Lower leg skin (tissue), 4 donors: ENCODE data around the gene PAXX. TPM values are rescaled to one million over a fixed set of nuclear protein-coding genes. Genes with fewer than 3 reads are reported as not detected.

ENCODE experiments used
- DNase-seq, 2 donors: peaks; one replicate each; pipeline ENCODE4 v3.0.0-alpha.2; 2019; ENCODE audit warnings: low spot score in 2 of 2
- H3K4me3 ChIP-seq: fragments of 200-600 bp; sonication (generic); 2 replicates; pipeline ENCODE4 v1.5.1; 2017; ENCODE audit warnings: mild to moderate bottlenecking, low read depth; ENCODE audit not compliant: poor library complexity, severe bottlenecking
- CTCF ChIP-seq, 3 donors: fragments of 450-650 bp; IDR thresholded peaks; one replicate each; pipeline ENCODE4 v1.5.1; 2016; ENCODE audit warnings: antibody characterized with exemption in 3 of 3, mild to moderate bottlenecking in 3 of 3, moderate library complexity in 2 of 3
- POLR2A ChIP-seq, 2 donors: fragments of 450-650 bp; IDR thresholded peaks; one replicate each; pipeline ENCODE4 v1.6.1; 2016 to 2017; ENCODE audit warnings: antibody characterized with exemption in 2 of 2, mild to moderate bottlenecking in 1 of 2, moderate library complexity in 1 of 2
- WGBS, 2 donors: methylation state at CpG; one replicate each; pipeline ENCODE4 v1.1.5; 2018; 5-methylcytosine and 5-hydroxymethylcytosine counted together
- intact Hi-C: fragments of 100-400 bp; cut with DNase I; formaldehyde crosslinking; loops from one replicate; pipeline ENCODE4 v1.15.0; 2023; ENCODE audit warnings: low total_unique reads
- total RNA-seq, 4 donors: library from RNA; depleted of rRNA; stranded (reverse); fragments of >200 nt; gene quantifications; one replicate each; pipeline ENCODE4 v1.1.0, GENCODE V29; 2016

Gene PAXX
- total RNA-seq, 4 donors from 2014 or later: 38.7 to 75.8 (median 58.2) TPM

DNA sequence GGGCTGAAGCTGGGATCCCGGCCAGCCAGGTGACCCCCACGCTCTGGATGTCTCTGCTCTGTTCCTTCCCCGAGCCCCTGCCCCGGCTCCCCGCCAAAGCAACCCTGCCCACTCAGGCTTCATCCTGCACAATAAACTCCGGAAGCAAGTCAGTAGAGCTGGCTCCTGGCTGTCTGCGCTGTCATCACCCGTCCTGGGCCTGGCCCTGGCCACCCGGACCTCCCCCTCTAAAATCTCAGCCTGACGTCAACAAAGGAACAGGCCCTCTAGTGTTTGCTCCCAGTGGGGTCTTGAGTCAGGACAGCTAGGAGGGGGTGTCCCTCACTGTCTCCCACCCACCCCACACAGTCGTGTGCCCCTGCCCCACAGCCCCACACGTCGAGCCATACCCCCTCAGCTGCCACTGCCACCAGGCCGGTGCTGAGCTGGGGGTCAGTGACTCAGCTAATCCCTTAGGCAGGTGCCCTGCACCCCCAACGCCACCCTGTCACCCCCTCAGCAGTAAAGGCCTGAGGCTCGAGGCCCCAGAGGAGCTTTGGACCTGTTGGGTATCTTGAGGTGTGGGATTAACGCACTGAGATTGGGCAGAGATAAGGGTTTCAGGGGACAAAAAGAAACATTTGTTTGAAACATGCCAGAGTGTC lies 10.5 kb upstream of the PAXX start:
- no peak for TF ChIP-seq CTCF (IDR thresholded peaks at IDR 0.05)
- no peak for TF ChIP-seq POLR2A (IDR thresholded peaks at IDR 0.05)
- H3K4me3 ChIP-seq: no peak overlapping the region
- 78 to 82% methylated on average over 14 to 16 of the region's 17 CpGs for WGBS, 2 donors
- intact Hi-C loops: no loop called here
- no peak for DNase-seq

GRCh38 chr9:136982232-136983051 lies 9.8 kb upstream of the PAXX start, which contains the start of gene LCNL1:
LCNL1 (plus strand) TSS chr9:136982993; CDS start chr9:136983587, 594 bp downstream.
- no peak for DNase-seq

GRCh38 chr9:136983167-136983566 lies 9.1 kb upstream of the PAXX start:
- intact Hi-C loops: no loop called here
- DNase-seq: no peak
- WGBS, 2 donors: 81 to 86% methylated on average over 7 to 9 of the region's 9 CpGs
- no peak overlapping the region for H3K4me3 ChIP-seq
- TF ChIP-seq CTCF (IDR thresholded peaks at IDR 0.05): no peak
- no peak for TF ChIP-seq POLR2A (IDR thresholded peaks at IDR 0.05)

More at GRCh38 chr9:136982232-136983051, 9.8 kb upstream of the PAXX start, which contains the start of gene LCNL1:
- H3K4me3 ChIP-seq: no peak within 1 kb of the TSS
- TF ChIP-seq POLR2A (IDR thresholded peaks at IDR 0.05) (no peak), CTCF (IDR thresholded peaks at IDR 0.05) (no peak)
- intact Hi-C loops: no loop called here
- 60 to 71% methylated on average over 13 to 18 of the region's 18 CpGs for WGBS, 2 donors

DNA sequence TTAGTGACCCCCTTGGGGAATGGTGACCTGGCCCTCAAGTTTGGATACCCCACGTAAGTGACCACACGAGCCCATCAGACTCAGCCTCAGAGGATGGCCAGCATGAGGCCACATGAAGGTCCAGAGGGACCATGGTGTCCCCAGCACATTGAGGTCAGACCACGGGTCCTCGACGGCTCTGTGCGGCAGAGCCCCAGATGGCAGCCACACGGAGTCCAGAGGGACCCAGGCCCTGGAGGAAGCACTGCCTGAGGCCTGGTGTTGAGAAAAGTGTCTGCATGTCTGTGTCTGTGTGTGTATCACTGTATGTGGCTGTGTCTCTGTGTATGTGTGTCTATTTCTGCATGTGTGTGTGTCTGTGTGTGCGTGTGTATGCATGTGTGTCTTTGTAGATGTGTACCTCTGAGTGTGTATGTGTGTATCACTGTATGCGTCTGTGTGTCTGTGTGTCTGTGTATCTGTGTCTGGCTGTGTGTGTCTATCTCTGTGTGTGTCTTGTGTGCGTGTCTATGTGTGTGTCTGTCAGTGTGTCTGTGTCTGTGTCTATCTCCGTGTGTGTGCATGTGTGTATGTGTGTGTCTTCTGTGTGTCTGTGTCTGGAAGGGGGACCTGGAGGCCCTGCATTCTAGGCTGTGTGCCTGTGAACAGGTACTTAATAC lies 8.4 kb upstream of the PAXX start:
- no peak overlapping the region for H3K4me3 ChIP-seq
- 77 to 98% methylated on average over 4 to 11 of the region's 11 CpGs for WGBS, 2 donors
- intact Hi-C loops: no loop called here
- TF ChIP-seq POLR2A (IDR thresholded peaks at IDR 0.05): no peak
- peak in 1 of 3 donors; percentile 46 for TF ChIP-seq CTCF (IDR thresholded peaks at IDR 0.05)
- DNase-seq: no peak

GRCh38 chr9:136984464-136985026 lies 7.7 kb upstream of the PAXX start:
- DNase-seq: no peak
- intact Hi-C loops: no loop called here
- 51 to 55% methylated on average over 23 to 29 of the region's 29 CpGs for WGBS, 2 donors
- H3K4me3 ChIP-seq: no peak overlapping the region
- TF ChIP-seq CTCF (IDR thresholded peaks at IDR 0.05) (no peak), POLR2A (IDR thresholded peaks at IDR 0.05) (no peak)
